ENCODE data around the gene BCAS3. TPM values are rescaled to one million over a fixed set of nuclear protein-coding genes. Genes with fewer than 3 reads are reported as not detected.
A peak's percentile ranks its signal among the peaks of the same experiment; 100 is the strongest.

Gene BCAS3
- total RNA-seq, 1 donor from 2014 or later: 14.5 TPM

- peaks cover 61% of the 10 kb centered on the region for H3K27me3 Mint-ChIP-seq (ENCODE audit: low read depth, unreplicated experiment)
- peaks cover 4% of the 10 kb centered on the region for H3K36me3 Mint-ChIP-seq (ENCODE audit: low read depth, unreplicated experiment)
- Histone ChIP-seq H3K79me2 (ENCODE audit: insufficient read depth, low read length) (peaks cover 16% of the 10 kb centered on the region), H3K9ac (ENCODE audit: low read length) (no peak overlapping the region), H4K20me1 (ENCODE audit: insufficient read depth, low read length) (no peaks in the 10 kb centered on the region), H3K4me1 (ENCODE audit: insufficient read depth, low read length) (peaks cover 14% of the 10 kb centered on the region), H3K4me2 (ENCODE audit: low read length) (no peak overlapping the region), H3K9me3 (ENCODE audit: insufficient read depth, low read depth, low read length) (no peaks in the 10 kb centered on the region), H3K36me3 (ENCODE audit: insufficient read depth, low read length) (no peaks in the 10 kb centered on the region), H3K4me3 (ENCODE audit: insufficient read depth, low read depth, low read length) (no peak overlapping the region), H3K27me3 (ENCODE audit: insufficient read depth, low read length) (peaks cover 23% of the 10 kb centered on the region), H2AFZ (ENCODE audit: low read depth, low read length) (no peak overlapping the region), H3K27ac (ENCODE audit: low read depth, low read length) (no peak overlapping the region)
- DNase-seq (ENCODE audit: low read depth) (no peak), FAIRE-seq (no peak)
- TF ChIP-seq EZH2 (IDR thresholded peaks at IDR 0.05; ENCODE audit: insufficient read depth, low read length): no peak
- TF ChIP-seq CTCF (IDR thresholded peaks at IDR 0.05; ENCODE audit: insufficient read depth, low read depth, low read length): no peak
- peak overlapping the region; percentile 19 for H3K27ac Mint-ChIP-seq (ENCODE audit: unreplicated experiment)
- H3K4me3 Mint-ChIP-seq (ENCODE audit: unreplicated experiment): no peak overlapping the region
- peaks cover 4% of the 10 kb centered on the region for H3K4me1 Mint-ChIP-seq (ENCODE audit: low read depth, unreplicated experiment)
- H3K9me3 Mint-ChIP-seq (ENCODE audit: unreplicated experiment): peaks cover 30% of the 10 kb centered on the region
Measured at GRCh38 chr17:61394630-61395408, 717.2 kb downstream of the BCAS3 start.

DNA sequence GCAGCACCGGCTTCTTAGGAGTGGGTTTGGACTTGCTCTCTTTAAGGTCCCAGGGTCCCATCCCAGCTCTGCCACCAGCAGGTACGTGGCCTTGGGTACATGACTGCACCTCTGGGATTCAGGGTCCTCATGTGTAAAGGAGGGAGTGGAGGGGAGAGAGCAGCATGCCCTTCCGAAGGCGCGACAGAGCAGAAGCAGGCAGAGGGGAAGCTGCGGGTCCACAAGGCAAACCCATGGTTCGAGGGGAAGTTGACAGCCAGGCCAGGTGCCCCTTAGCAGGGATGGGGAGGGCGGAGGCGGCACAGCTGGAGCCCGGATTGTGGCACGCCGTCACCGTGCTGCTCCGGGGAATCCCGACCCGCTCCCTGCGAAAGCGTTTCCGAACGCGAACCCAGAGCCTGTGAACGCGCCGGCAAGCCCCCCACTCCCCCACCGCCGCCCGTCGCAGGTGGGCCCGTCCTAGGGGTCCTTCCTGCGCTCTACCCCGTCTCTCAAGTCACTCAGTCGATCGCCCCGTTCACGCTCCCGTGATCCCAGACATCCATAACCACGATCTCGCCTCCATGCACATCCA, 717.8 kb downstream of the BCAS3 start:
- H3K4me2 ChIP-seq (ENCODE audit: low read length): peak overlapping the region; percentile 41
- FAIRE-seq (no peak), DNase-seq (ENCODE audit: low read depth) (no peak)
- peaks cover 16% of the 10 kb centered on the region for H3K79me2 ChIP-seq (ENCODE audit: insufficient read depth, low read length)
- TF ChIP-seq EZH2 (IDR thresholded peaks at IDR 0.05; ENCODE audit: insufficient read depth, low read length) (peak; percentile 23), CTCF (IDR thresholded peaks at IDR 0.05; ENCODE audit: insufficient read depth, low read depth, low read length) (no peak)
- Mint-ChIP-seq H3K4me3 (ENCODE audit: unreplicated experiment) (no peak overlapping the region), H3K27ac (ENCODE audit: unreplicated experiment) (peak overlapping the region; percentile 19), H3K4me1 (ENCODE audit: low read depth, unreplicated experiment) (peaks cover 4% of the 10 kb centered on the region), H3K36me3 (ENCODE audit: low read depth, unreplicated experiment) (peaks cover 4% of the 10 kb centered on the region), H3K9me3 (ENCODE audit: unreplicated experiment) (peaks cover 30% of the 10 kb centered on the region), H3K27me3 (ENCODE audit: low read depth, unreplicated experiment) (peaks cover 60% of the 10 kb centered on the region)
- peaks cover 23% of the 10 kb centered on the region for H3K27me3 ChIP-seq (ENCODE audit: insufficient read depth, low read length)
- no peaks in the 10 kb centered on the region for H3K9me3 ChIP-seq (ENCODE audit: insufficient read depth, low read depth, low read length)
- H2AFZ ChIP-seq (ENCODE audit: low read depth, low read length): peak overlapping the region; percentile 4
- peaks cover 14% of the 10 kb centered on the region for H3K4me1 ChIP-seq (ENCODE audit: insufficient read depth, low read length)
- H3K27ac ChIP-seq (ENCODE audit: low read depth, low read length): no peak overlapping the region
- no peak overlapping the region for H3K4me3 ChIP-seq (ENCODE audit: insufficient read depth, low read depth, low read length)
- no peaks in the 10 kb centered on the region for H3K36me3 ChIP-seq (ENCODE audit: insufficient read depth, low read length)
- H4K20me1 ChIP-seq (ENCODE audit: insufficient read depth, low read length): no peaks in the 10 kb centered on the region
- no peak overlapping the region for H3K9ac ChIP-seq (ENCODE audit: low read length)
